Caki2 (cell line): ENCODE results near the gene STMND1. TPM values are rescaled to one million over a fixed set of nuclear protein-coding genes. Genes with fewer than 3 reads are reported as not detected.

Source experiments
- total RNA-seq: library from RNA; depleted of rRNA; stranded (reverse); fragments of >200 nt; shearing (Covaris generic); gene quantifications from 2 replicates; pipeline ENCODE4 v1.2.3, GENCODE V29; 2014; ENCODE audit warnings: low replicate concordance; rRNA removed

STMND1 gene
- total RNA-seq, 1 experiment from 2014 or later = not detected

Other genes with a start within 250 kb of the STMND1 start
- gene RBM24, start 179.3 kb downstream of the STMND1 start, total RNA-seq = 2.4 and 4.7 TPM in 2 replicates